ENCODE measurements around the gene STK32C.

DNA sequence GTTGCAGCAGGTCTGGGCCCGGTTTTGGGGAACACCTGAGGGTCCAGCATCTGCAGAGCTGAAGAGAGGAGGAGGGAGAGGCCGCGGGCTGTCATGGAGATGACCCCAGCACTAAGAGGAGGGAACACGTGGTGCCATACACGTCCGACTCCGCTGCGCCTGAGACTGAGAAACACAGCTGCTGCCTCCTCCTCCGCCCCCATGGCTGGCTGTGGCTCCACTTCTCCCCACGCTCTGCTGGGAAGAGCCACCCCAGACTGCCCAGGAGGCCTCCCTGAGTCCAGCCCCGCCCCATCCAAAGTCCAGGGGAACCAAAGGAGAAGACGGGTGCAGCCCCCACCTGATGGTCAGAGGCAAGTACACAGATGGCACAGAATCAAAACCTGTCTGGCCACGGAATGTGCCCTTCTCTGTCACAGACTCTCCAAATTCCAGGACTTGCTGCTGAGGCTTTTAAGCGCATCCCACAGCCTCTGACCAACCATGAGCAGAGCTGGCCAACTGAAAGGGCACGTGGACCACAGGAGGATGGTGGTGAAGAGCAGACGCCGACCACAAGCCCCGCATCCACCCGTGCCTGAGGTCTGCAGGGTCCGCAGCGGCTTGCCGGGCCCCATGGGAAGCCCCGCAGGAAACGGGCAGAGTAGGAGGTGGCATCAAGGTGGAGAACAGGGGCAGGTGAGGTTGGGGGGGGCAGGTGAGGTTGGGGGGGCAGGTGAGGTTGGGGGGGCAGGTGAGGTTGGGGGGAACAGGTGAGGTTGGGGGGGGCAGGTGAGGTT, 24.0 kb downstream of the STK32C start:
- TF ChIP-seq, protein P1, sequence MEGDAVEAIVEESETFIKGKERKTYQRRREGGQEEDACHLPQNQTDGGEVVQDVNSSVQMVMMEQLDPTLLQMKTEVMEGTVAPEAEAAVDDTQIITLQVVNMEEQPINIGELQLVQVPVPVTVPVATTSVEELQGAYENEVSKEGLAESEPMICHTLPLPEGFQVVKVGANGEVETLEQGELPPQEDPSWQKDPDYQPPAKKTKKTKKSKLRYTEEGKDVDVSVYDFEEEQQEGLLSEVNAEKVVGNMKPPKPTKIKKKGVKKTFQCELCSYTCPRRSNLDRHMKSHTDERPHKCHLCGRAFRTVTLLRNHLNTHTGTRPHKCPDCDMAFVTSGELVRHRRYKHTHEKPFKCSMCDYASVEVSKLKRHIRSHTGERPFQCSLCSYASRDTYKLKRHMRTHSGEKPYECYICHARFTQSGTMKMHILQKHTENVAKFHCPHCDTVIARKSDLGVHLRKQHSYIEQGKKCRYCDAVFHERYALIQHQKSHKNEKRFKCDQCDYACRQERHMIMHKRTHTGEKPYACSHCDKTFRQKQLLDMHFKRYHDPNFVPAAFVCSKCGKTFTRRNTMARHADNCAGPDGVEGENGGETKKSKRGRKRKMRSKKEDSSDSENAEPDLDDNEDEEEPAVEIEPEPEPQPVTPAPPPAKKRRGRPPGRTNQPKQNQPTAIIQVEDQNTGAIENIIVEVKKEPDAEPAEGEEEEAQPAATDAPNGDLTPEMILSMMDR (IDR thresholded peaks at IDR 0.05), result no peak
- no peak for TF ChIP-seq POLR2A (IDR thresholded peaks at IDR 0.05)
